ENCODE results near the gene DAG1. TPM values are rescaled to one million over a fixed set of nuclear protein-coding genes. Genes with fewer than 3 reads are reported as not detected.
"Not testable (repeated sequence)": the region's sequence is repeated elsewhere in the genome, so short reads cannot be mapped to it uniquely, and the experiment has no call there.

DAG1 gene
- polyA plus RNA-seq, 3 donors, result 3.9 to 5.8 (median 4.2) TPM

DNA sequence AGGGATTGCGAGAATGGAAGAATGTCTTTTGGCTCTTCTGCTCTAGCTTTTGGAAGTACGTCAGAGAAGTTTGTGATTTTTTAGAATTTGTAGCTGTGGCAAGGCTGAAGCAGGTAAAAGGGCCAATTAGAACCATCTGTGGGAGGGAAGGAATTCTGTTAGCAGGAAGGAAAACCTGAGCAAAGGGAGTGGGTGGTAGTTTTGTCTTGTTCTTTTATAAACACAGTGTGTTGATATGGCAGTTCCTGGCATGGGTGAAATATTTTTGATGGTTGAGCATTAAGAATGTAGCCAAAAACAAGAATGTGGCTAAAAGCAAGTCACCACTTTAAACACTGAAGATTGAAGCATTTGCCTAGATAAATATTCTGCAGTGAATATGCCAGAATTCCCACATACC is 23.8 kb downstream of the DAG1 start:
- H3K79me2 ChIP-seq (ENCODE audit: insufficient read depth, low read length), result peaks cover 3% of the 10 kb centered on the region
- H3K27ac Mint-ChIP-seq, result peak overlapping the region in 2 of 7 donors; percentile 2 to 5

DNA sequence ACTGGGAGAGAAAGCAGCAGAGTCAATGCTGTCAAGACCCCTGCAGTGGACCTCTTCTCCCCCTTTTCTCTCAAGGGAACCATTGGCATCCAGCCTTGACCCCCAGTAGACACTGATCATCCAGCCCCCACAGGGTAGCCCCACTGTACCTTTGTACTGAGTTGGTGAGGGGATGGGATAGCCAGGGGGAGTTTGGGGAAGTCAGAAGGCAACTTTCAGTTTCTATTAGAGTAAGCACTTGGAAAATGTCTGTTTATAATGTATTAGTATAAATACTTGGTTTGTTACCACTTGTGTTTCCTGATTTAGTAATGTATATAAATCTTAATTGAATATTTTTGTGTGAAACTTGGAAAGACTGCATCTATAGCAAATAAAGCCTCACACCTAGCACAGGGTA is 25.0 kb downstream of the DAG1 start:
- intact Hi-C loops (cut with micrococcal nuclease), result no loop called here
- Histone ChIP-seq H3K36me3 (replicated peaks in 1 of 2; ENCODE audit: control insufficient read depth in 1 of 2, insufficient read depth in 2 of 2, low read length in 2 of 2) (peaks cover 0 to 6% of the 10 kb centered on the region in 2 donors), H3K27me3 (ENCODE audit: control insufficient read depth in 2 of 2, insufficient read depth in 2 of 2, low read length in 2 of 2) (no peaks in the 10 kb centered on the region), H4K20me1 (ENCODE audit: insufficient read depth, low read length) (no peaks in the 10 kb centered on the region), H3K9ac (ENCODE audit: insufficient read depth, low read length, poor library complexity, severe bottlenecking) (peak overlapping the region; percentile 21), H3K4me1 (ENCODE audit: control insufficient read depth in 1 of 2, insufficient read depth in 2 of 2, low read length in 2 of 2) (peaks cover 9% of the 10 kb centered on the region in 2 donors), H2AFZ (ENCODE audit: insufficient read depth, low read depth, low read length, poor library complexity, severe bottlenecking) (peak overlapping the region; percentile 35), H3K9me3 (replicated peaks in 1 of 2; ENCODE audit: control insufficient read depth in 1 of 2, insufficient read depth in 1 of 2, low read length in 2 of 2) (no peaks in the 10 kb centered on the region), H3K4me2 (replicated peaks; ENCODE audit: extremely low read depth, low read length, poor library complexity, severe bottlenecking) (peak overlapping the region; percentile 44), H3K79me2 (ENCODE audit: insufficient read depth, low read length) (peaks cover 4% of the 10 kb centered on the region), H3K4me3 (replicated peaks in 1 of 3; ENCODE audit: low read depth in 2 of 3, low read length in 3 of 3) (peak overlapping the region in 1 of 3 experiments; percentile 23), H3K27ac (ENCODE audit: low read depth in 1 of 2, low read length in 2 of 2) (peak overlapping the region in 1 of 2 donors; percentile 62)
- H3K27me3 Mint-ChIP-seq (ENCODE audit: low read depth in 3 of 3), result peaks cover 0 to 2% (median 1%) of the 10 kb centered on the region in 3 donors
- peak; percentile 14 to 39 (median 27) for DNase-seq
- peaks cover 13 to 29% of the 10 kb centered on the region in 2 donors for H3K36me3 Mint-ChIP-seq
- no peak for TF ChIP-seq CTCF (IDR thresholded peaks at IDR 0.05)
- H3K9me3 Mint-ChIP-seq, result no peaks in the 10 kb centered on the region
- H3K27ac Mint-ChIP-seq, result peak overlapping the region in 4 of 7 donors; percentile 28 to 88 (median 72)
- H3K4me3 Mint-ChIP-seq, result no peak overlapping the region
- H3K4me1 Mint-ChIP-seq, result peaks cover 8% of the 10 kb centered on the region

More for the DNA sequence above, 23.8 kb downstream of the DAG1 start:
- intact Hi-C loops (cut with micrococcal nuclease), result no loop called here
- WGBS (ENCODE audit: insufficient coverage), result 100% methylated on average over 2 of the region's 2 CpGs
- Mint-ChIP-seq H3K36me3 (peaks cover 24 to 34% of the 10 kb centered on the region in 2 donors), H3K27me3 (ENCODE audit: low read depth in 3 of 3) (peaks cover 0 to 2% (median 1%) of the 10 kb centered on the region in 3 donors), H3K4me3 (no peak overlapping the region), H3K4me1 (peaks cover 7% of the 10 kb centered on the region), H3K9me3 (no peaks in the 10 kb centered on the region)
- no peak overlapping the region for H3K4me2 ChIP-seq (replicated peaks; ENCODE audit: extremely low read depth, low read length, poor library complexity, severe bottlenecking)
- H3K4me3 ChIP-seq (replicated peaks in 1 of 3; ENCODE audit: low read depth in 2 of 3, low read length in 3 of 3), result no peak overlapping the region
- H3K27ac ChIP-seq (ENCODE audit: low read depth in 1 of 2, low read length in 2 of 2), result no peak overlapping the region
- H3K4me1 ChIP-seq (ENCODE audit: control insufficient read depth in 1 of 2, insufficient read depth in 2 of 2, low read length in 2 of 2), result peaks cover 9% of the 10 kb centered on the region in 2 donors
- H2AFZ ChIP-seq (ENCODE audit: insufficient read depth, low read depth, low read length, poor library complexity, severe bottlenecking), result no peak overlapping the region
- DNase-seq, result no peak
- H3K36me3 ChIP-seq (replicated peaks in 1 of 2; ENCODE audit: control insufficient read depth in 1 of 2, insufficient read depth in 2 of 2, low read length in 2 of 2), result peaks cover 0 to 15% of the 10 kb centered on the region in 2 donors
- H4K20me1 ChIP-seq (ENCODE audit: insufficient read depth, low read length), result no peaks in the 10 kb centered on the region
- no peaks in the 10 kb centered on the region for H3K9me3 ChIP-seq (replicated peaks in 1 of 2; ENCODE audit: control insufficient read depth in 1 of 2, insufficient read depth in 1 of 2, low read length in 2 of 2)
- no peaks in the 10 kb centered on the region for H3K27me3 ChIP-seq (ENCODE audit: control insufficient read depth in 2 of 2, insufficient read depth in 2 of 2, low read length in 2 of 2)
- TF ChIP-seq CTCF (IDR thresholded peaks at IDR 0.05), result no peak
- no peak overlapping the region for H3K9ac ChIP-seq (ENCODE audit: insufficient read depth, low read length, poor library complexity, severe bottlenecking)

DNA sequence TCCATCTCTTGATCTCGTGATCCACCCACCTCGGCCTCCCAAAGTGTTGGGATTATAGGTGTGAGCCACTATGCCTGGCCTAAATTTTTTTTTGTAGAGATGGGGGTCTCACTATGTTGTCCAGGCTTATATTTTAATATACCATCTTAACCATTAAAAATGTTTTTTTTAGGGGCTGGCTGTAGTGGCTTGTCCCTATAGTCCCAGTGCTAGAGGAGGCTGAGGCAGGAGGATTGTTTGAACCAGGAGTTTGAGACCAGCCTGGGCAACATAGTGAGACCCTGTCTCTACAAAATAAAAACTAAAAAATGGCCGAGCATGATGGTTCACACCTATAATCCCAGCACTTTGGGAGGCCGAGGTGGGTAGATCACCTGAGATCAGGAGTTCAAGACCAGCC is 26.8 kb downstream of the DAG1 start:
- H3K27me3 ChIP-seq (ENCODE audit: control insufficient read depth in 2 of 2, insufficient read depth in 2 of 2, low read length in 2 of 2); H3K27ac ChIP-seq (ENCODE audit: low read depth in 1 of 2, low read length in 2 of 2); H3K36me3 ChIP-seq (replicated peaks in 1 of 2; ENCODE audit: control insufficient read depth in 1 of 2, insufficient read depth in 2 of 2, low read length in 2 of 2); intact Hi-C loops (cut with micrococcal nuclease); H3K4me3 Mint-ChIP-seq; H2AFZ ChIP-seq (ENCODE audit: insufficient read depth, low read depth, low read length, poor library complexity, severe bottlenecking); H3K9me3 Mint-ChIP-seq; H3K9me3 ChIP-seq (replicated peaks in 1 of 2; ENCODE audit: control insufficient read depth in 1 of 2, insufficient read depth in 1 of 2, low read length in 2 of 2); H4K20me1 ChIP-seq (ENCODE audit: insufficient read depth, low read length); H3K4me2 ChIP-seq (replicated peaks; ENCODE audit: extremely low read depth, low read length, poor library complexity, severe bottlenecking); H3K9ac ChIP-seq (ENCODE audit: insufficient read depth, low read length, poor library complexity, severe bottlenecking); H3K4me3 ChIP-seq (replicated peaks in 1 of 3; ENCODE audit: low read depth in 2 of 3, low read length in 3 of 3); H3K79me2 ChIP-seq (ENCODE audit: insufficient read depth, low read length); DNase-seq; H3K27me3 Mint-ChIP-seq (ENCODE audit: low read depth in 3 of 3): not testable (repeated sequence)
- peaks cover 25 to 26% of the 10 kb centered on the region in 2 donors for H3K4me1 ChIP-seq (ENCODE audit: control insufficient read depth in 1 of 2, insufficient read depth in 2 of 2, low read length in 2 of 2)
- Mint-ChIP-seq H3K27ac (peak overlapping the region in 1 of 7 donors; percentile 46), H3K4me1 (peaks cover 26% of the 10 kb centered on the region), H3K36me3 (peaks cover 14 to 27% of the 10 kb centered on the region in 2 donors)
- 100% methylated on average over 2 of the region's 4 CpGs for WGBS (ENCODE audit: insufficient coverage)

Measured in CD14-positive monocyte (primary cell).